NCI-H146 treated with DMSO at 0.1 percent for 48 hours (cell line): ENCODE measurements around the gene APBB1.

Source experiments
- DNase-seq: peaks from one replicate; lab custom pipeline; 2025; ENCODE audit not compliant: unreplicated experiment; lab: John Stamatoyannopoulos, UW

The APBB1 gene

GRCh38 chr11:6417907-6418556, 862 bp downstream of the APBB1 start:
- no peak for DNase-seq

- no peak for DNase-seq
Measured at GRCh38 chr11:6415797-6416196, 3.1 kb downstream of the APBB1 start.

GRCh38 chr11:6414874-6415328, 4.0 kb downstream of the APBB1 start:
- no peak for DNase-seq

- DNase-seq = no peak
Measured at GRCh38 chr11:6413791-6414201, 5.1 kb downstream of the APBB1 start.

- DNase-seq = no peak
Measured at GRCh38 chr11:6411594-6412031, 7.3 kb downstream of the APBB1 start.

- DNase-seq = no peak
Measured at GRCh38 chr11:6410695-6411430, 8.0 kb downstream of the APBB1 start.

GRCh38 chr11:6406370-6406769, 12.5 kb downstream of the APBB1 start:
- DNase-seq = no peak

GRCh38 chr11:6405846-6406245, 13.0 kb downstream of the APBB1 start:
- no peak for DNase-seq

GRCh38 chr11:6405052-6405667, 13.7 kb downstream of the APBB1 start:
- DNase-seq = peak; percentile 51

GRCh38 chr11:6404342-6405051, 14.4 kb downstream of the APBB1 start:
- no peak for DNase-seq

GRCh38 chr11:6403539-6403938, 15.4 kb downstream of the APBB1 start:
- no peak for DNase-seq

- no peak for DNase-seq
Measured at GRCh38 chr11:6402561-6402981, 16.3 kb downstream of the APBB1 start.

- no peak for DNase-seq
Measured at GRCh38 chr11:6402061-6402470, 16.8 kb downstream of the APBB1 start.

- DNase-seq = no peak
Measured at GRCh38 chr11:6401464-6401863, 17.4 kb downstream of the APBB1 start.

- DNase-seq = no peak
Measured at GRCh38 chr11:6400431-6401345, 18.2 kb downstream of the APBB1 start.

GRCh38 chr11:6397636-6398035, 21.3 kb downstream of the APBB1 start:
- DNase-seq = no peak

- no peak for DNase-seq
Measured at GRCh38 chr11:6397156-6397555, 21.7 kb downstream of the APBB1 start.

- no peak for DNase-seq
Measured at GRCh38 chr11:6395470-6396060, 23.3 kb downstream of the APBB1 start.

GRCh38 chr11:6393989-6394670, 24.8 kb downstream of the APBB1 start:
- no peak for DNase-seq
